Middle frontal gyrus (tissue), 1 donor: ENCODE data around the gene FRY.

Experiments used
- DNase-seq: peaks from one replicate; pipeline ENCODE4 v3.0.0-alpha.2; 2015; ENCODE audit warnings: low spot score; ENCODE audit errors: extremely low spot score

Gene FRY

DNA sequence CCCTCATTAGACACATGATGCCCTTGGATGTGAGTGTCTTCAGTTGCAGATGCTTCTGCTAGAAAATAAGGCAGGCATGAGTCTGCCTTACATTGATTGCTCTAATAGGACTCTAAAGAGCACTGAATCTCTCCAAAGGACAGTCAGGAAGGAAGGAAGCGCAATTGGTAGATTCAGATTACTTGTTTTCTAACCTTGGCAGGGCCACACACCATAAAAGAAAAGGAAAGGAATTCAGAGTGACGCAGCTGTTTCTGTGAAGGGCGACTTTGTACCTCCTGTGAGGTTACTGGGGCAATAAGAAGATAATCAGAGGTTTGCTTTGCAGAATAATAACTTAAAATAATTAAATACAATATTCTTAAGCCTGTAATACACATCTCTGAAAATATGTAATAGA, 48.0 kb downstream of the FRY start:
- DNase-seq: no peak

DNA sequence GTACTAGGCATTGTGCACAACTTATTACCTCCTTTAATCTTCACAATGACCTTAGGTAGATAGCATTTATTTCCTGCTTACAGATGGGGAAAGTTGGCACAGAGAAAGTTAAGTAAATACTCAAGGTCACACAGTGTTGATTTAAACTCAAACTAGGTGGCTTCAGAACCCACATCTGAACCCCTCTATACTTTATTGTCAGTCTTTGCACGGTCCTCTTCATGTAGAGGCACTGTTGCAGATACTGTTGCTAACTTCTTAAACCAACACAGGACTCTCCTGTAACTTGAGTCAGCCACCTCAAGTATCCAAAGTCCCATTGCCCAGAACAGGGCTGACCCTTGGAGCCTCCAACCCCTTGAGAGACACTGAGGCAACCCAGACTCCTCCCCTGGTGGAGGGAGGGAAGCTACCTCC, 48.8 kb downstream of the FRY start:
- no peak for DNase-seq

DNA sequence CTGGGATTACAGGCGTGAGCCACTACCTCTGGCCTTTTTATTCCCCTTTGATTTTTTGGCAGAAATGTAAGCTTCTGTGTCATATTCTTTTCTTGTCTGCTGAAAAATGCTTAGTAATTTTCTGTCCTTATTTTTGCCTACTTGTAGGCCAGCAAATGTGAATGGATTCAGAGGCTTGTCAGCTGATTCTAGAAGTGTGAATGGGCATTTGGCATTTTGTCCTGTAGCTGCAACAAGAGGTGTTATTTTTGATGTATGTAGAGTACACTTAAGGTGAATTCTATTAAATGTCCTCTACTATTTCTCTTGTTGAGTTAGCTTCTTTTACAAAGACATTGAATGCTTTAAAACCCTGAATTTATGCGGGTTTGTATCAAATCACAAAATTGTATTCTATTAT, 50.0 kb downstream of the FRY start:
- DNase-seq: no peak

DNA sequence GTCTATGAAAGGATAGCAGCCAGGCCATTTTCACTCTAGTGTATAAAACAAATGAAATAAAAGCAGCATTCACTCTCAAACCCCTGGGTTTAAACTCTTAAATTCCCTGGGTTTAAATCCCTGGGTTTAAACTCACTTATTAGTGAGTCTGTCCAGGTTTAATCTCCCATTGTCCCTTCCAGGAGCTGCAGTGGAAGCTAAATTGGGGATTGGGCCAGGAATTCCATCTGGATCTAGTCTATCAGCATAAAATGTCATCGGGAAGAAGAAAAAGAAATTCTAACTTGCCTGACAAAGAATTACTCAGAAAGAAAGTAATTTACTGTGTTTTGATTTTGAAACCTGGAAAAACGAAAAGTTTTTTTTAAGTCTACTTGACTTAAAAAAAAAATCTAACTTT, 54.8 kb downstream of the FRY start:
- no peak for DNase-seq

DNA sequence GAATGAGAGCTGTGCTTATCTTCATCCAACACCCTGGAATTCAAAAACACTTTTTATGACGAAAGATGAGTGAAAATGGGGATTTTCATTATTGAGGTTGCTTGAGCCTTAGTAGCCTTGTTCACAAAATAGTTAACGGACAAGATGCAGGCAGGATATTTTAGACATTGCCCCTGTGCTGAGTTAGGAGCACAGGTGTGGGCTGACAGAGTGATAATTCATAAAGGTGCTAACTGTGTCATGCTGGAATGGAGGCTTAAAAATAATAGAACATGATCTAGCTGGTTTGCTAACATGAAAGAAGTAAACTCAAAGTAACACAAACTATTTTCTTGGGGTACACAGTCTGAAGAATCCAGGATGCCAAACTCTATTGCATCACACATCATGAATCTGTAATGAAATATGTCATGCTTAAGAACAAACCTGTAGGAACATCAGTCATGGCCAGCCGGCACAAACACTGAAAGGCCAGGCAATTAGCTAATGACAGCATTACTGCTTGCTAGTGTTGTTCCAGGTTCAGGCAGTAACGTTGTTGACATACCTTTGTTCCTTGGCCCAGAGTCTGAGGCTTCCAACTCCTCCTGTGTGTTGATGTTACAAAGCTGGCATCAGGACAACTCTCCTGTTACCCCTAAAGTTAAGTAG, 55.3 kb downstream of the FRY start:
- no peak for DNase-seq

DNA sequence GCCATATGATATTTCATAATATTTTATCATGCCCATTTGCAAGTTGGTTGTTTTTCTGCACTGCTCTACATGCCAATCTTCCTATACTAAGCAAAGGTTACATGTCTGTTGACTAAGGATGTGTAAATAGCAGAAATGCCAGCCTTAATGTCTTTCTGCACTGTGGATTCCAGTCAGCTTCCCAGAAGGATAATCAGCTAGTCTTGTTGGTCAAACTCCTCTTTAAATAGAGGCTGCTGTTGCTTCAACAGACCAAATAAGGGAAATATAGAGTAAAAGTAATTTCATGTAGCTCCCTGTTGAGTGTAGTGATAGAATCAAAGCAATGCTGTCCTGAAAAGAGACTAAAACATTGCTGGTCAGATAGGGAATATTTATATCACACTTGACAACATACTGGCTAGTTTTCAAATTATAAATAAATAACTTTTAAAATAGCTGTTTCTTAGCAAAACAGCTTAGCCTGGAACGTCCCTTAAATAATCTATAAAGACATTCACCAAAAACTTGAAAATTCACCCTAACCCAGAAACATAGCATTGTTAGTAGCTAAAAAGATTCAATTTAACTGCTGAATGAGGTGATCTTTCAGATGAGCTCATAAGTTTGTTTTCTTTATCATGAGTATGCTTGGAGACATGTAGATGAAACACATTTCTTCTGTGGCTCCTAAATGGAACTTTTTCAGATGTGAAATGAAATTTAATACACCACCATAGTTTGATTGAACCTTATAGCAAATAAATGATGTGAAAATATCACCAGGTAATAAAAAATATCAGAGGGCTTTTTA, 56.6 kb downstream of the FRY start:
- DNase-seq: no peak

DNA sequence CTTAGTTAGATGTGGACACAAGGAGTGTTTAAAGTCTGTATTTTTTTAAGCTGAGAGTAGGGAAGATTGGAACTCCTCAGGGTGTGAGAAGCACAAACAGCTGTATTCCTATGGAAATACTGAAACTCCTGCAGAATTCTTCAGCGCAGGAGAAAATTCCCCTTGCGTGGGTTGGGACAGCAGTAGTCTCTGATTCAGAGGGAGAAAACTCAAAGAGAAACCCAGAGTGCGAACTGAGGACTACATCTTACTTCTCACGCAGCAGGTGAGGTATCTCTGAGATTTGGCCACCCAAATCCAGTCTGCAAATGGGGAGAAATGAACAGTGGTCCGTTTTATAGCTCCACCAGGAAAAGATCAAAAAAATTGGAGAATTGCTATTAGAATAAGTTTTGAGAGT, 60.9 kb downstream of the FRY start:
- no peak for DNase-seq

DNA sequence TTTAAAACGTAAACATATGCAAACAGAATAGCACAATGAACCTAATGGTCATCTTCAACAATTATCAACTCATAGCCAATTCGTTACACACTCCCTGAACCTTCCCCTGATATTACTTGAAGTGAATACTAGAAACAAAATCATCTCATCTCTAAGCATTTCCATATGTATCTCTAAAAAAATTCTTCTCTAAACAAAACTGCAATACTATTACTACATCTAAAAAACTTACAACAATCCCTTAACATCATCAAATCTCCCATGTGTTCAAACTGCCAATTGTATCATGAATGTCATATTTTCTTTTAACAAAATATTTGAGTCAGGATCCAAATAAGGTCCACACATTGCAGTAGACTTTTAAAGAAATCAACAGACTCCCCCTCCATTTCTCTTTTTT, 61.4 kb downstream of the FRY start:
- no peak for DNase-seq

DNA sequence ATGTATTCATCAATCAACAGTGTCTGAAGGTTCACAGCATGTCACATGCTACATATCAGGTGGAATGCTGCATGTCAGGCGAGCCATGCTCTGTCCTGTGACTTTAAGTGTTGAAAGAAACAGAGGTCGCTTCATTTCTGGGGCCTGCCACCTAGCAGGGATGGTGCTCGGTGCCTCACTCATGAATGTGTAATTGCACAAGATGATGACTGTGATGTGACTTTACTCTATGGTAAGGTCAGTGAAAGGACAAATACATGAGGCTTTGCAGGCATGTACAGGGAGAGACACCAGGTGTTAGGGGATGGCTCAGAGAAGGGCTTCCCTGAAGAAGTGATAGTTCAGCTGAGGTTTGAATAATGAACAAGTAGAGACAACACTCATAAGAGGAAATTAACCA, 66.7 kb downstream of the FRY start:
- no peak for DNase-seq

DNA sequence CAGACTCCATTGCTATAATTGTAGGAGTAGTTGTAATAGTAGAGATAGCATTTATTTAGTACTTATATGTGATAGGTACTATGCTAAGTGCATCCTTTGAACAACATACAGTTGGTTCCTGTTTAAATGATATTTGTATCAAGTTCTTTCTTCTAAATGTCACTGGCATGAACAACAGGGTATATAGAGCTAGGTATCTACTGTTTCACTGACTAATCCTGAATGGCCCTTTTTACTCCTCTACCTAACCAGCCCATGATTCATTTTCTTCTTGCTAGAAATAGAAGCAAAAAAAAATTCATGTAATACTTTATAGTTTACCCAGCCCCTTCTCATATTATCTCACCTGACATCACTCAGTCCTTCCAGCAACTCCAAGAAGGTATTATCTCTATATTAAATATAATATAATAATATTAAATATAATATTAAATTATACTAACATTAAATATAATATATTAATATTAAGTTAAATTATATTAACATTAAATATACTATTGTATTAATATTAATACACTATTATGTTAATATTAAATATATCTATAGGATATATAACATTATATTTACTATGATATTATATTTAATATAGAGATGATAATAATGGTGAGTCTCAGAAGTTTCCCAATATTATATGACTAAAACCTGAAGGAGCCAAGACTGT, 74.2 kb downstream of the FRY start:
- no peak for DNase-seq

DNA sequence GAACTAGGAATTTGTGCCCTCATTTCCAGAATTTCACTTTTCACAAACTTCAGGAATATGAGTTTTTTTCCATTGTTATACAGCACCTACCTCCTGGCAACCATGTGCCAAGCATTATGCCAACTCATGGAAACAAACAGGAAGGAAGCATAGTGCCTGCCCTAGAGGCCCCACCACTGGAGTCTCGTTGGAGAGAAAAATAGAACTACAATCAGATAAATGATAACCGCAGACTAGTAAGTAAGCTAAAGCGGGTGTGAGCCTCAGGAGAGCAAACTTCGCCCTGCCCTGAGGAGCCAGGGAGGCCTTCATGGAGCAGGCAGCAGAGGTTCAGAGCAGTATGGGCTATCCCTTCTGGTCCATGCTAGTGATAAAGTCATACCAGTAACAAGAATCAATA, 75.9 kb downstream of the FRY start:
- DNase-seq: no peak

DNA sequence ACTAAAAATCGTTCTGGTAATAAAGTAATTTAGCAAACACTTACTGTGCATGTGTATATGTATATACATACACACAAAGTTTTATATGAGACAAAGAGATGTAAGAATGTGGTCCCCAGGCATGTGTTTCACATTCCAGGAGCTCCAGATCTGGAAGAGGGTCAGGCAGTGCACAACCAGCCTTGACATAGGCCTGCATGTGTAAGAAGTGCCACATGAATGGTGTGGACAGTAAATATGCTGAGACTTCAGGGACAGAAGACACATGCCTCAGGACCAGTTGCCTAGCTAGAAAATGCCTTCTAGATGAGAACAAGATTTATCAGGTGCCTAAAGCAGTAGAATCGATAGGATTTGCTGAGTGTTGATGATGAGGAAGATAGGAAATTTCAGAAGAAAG, 76.4 kb downstream of the FRY start:
- DNase-seq: no peak

DNA sequence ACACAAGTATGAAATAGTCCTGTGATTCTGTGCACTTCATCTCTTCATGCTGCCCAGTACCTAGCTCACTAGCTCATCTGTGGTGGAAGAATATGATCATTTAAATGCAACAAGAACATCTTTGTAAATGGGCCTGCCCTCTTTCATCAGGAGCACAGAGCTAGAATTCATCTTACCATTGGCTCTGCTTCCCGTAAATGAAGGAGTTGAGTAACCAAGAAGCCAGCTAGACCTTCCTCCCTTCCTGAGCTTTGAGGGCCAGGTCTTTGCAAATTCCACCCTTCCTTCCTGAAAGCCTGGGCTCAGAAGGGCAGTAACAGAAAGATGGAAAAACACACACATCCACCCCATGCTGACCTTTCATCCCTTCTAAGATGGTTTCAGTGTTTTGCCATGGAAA, 82.0 kb downstream of the FRY start:
- DNase-seq: no peak

DNA sequence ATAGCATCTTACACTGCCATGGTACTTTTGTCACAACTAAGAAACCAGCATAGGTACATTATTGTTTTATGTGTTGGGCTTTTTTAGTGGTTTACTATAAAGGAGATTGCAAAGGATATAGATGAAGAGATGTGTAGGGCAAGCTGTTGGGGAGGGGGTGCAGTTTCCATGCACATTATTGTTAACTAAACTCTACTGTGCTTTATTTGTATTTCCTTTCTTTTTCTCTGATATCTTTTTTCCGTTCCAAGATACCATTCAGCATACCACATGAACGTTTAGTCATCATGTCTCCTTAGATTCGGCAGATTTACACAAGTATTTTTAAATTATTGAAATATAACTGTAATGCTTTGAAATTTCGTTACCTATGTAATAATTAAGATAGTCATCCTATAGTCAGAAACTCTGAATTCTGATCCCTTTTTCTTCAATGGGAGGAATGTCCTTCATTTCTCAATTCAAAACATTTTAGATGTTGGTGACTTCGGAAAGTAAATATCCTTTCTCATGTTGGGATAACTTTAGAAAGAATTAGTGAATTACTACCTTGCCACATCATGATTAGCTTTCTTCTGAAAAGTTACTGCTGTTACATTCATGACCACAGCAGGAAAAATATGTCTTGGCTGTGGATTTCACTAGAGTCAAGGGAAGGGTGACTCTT, 82.8 kb downstream of the FRY start:
- no peak for DNase-seq

DNA sequence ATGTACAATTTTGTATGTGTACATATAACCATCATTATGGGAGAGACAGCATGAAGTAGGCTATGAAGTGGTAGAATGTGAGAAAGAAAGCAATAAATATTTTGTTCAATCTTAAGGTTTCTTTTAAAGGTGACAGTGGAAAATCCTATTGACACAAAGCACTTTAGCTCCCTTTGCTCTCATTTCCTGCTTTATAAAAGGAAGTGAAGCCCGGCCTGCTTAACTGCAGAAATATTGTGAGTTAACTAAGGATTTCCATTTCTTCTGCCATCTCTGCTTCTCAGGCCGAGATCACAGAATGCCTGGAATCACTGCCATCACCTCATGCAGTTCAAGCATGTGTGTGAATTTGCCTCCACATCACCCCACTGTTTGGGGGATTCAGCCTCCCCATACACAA, 83.5 kb downstream of the FRY start:
- DNase-seq: no peak

DNA sequence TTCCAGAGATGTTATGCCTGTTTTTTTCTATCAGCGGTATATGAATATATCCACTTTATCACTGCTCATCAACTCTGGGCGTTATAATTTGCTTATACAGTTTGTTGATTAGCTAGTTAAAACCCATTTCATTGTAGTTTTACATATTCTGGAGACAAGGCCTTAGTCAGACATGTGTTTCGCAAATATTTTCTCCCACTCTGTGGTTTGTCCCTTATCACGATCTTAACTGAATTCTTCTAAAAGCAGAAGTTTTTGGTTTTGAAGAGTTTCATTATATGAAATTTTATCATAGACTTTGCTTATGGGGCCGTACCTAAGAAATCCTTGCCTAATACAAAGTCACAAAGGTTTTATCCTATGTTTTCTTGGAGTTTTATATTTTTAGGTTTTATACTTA, 84.6 kb downstream of the FRY start:
- no peak for DNase-seq

DNA sequence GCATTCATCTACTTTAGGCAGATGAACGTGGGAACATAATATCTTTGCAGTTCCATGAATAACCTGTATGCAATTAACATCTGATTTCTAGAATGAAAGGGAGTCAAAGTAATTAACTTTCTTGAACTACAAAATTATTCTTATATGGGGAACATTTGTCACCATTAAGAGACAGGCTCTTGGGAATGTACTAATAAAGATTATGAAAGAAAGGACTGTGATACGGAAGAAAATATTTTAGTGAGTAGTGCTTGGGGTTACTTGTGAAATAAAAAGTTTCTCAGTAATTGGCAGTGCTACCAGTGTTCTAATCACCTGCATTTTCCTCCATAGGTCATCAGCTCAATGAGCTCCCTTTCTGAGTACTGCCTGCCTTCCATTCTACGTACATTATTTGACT, 85.4 kb downstream of the FRY start:
- no peak for DNase-seq

DNA sequence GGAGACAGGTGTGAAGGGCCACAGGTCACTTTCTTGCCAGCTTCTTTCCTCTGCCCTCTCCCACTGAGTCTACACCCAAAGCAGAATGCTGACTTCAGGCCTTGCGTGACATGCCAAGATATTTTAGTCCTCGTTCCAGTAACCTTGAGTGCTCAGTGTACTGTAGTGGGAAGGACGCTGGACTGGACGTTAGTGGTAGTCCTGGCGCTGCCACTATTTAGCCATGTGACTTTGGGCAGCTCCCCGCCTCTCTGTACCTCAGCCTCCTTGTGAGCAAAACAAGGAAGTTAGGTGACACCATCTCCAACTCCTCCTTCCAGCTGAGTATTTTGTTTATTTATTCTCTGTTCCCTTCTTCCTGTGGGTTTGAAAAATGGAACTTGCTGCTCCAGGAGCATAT, 86.1 kb downstream of the FRY start:
- DNase-seq: no peak

DNA sequence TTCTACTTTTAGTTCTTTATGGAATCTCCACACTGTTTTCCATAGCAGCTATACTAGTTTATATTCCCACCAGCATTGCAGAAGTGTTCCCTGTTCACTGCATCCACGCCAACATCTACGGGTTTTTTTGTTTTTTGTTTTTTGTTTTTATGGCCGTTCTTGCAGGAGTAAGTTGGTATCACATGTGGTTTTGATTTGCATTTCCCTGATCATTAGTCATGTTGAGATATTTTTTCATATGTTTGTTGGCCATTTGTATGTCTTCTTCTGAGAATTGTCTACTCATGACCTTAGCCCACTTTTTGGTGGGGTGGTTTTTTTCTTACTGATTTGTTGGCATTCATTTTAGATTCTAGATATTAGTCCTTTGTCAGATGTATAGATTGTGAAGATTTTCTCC, 89.7 kb downstream of the FRY start:
- no peak for DNase-seq

DNA sequence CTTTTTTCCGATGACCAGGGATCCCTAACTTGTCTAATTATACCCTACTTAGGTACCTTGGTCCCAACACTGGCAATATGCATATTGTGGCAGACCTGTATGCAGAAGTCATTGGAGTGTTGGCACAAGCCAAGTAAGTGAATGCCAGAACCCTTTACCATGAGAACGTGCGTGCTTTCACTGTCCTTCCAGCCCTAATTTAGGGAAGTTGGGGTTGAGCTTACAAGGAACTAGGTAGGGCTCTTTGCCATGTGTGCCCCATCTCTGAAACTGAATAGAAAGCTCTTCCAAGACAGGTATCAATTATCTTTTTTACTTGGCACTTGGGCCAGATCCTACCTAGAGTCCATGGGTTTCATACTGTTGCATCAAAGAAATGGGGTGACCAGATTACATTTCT, 93.2 kb downstream of the FRY start:
- no peak for DNase-seq

DNA sequence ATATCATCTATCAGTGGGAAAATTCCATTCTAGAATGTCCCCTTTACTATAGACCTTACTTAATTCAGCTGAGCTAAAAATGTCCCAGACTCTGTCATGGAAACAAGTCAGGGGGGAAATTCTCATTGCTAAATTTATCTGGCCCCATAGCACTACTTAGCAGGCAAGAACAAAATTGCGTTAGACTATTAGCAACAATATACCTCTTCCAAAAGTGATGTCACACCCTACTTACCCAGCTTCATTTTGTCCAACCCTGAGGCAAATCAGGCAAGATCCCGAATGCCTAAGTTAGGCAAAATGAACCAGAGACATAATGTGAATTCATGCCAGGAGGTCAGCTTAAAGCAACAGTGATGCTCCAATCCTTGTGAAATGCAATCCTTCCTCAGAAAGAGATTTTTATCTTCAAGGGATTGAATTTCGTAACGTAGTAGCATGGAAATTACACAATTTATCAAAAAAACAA, 93.7 kb downstream of the FRY start:
- no peak for DNase-seq

DNA sequence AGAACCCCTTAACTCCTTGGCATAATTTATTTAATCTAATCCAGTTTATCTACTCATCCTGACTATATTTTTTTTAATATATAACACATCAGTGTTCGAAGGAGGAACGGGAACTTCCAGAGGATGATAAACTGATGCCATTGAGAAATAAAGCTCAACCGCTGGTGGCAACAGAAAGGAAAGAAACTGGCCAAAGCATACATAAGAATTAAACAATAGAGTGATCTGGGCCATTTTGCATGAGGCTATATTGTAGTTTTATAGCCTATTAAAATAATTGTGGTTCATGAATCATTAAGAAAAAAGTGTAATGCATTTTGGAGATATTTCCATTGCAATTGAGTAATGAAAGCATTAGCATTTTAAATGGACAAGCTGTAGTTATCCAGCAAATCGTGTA, 94.2 kb downstream of the FRY start:
- DNase-seq: no peak
